Suppressor macrophage treated with lipopolysaccharide for 1 hour (primary cell): ENCODE measurements around the gene RAB22A.
A peak's percentile ranks its signal among the peaks of the same experiment; 100 is the strongest.

Experiments used
- DNase-seq, 3 donors: peaks; one replicate each; pipeline ENCODE4 v3.0.0-alpha.2; 2020 to 2022

Gene RAB22A

GRCh38 chr20:58305061-58305460 lies 4.5 kb upstream of the RAB22A start:
- no peak for DNase-seq

GRCh38 chr20:58306421-58307261 lies 2.9 kb upstream of the RAB22A start:
- DNase-seq: peak; percentile 91 to 97 (median 96)

GRCh38 chr20:58307270-58307669 lies 2.2 kb upstream of the RAB22A start:
- DNase-seq: no peak

- no peak for DNase-seq
These were observed 1.2 kb upstream of the RAB22A start for GRCh38 chr20:58308290-58308679.

GRCh38 chr20:58308680-58309527 lies 611 bp upstream of the RAB22A start:
- DNase-seq: peak; percentile 68 to 74 (median 71)

- peak; percentile 21 to 47 (median 26) for DNase-seq
These were observed 822 bp downstream of the RAB22A start for GRCh38 chr20:58310291-58310782.

GRCh38 chr20:58312836-58313235 lies 3.3 kb downstream of the RAB22A start:
- no peak for DNase-seq

- DNase-seq: peak; percentile 32 to 34 (median 32)
These were observed 3.9 kb downstream of the RAB22A start for GRCh38 chr20:58313396-58313795.

GRCh38 chr20:58321205-58321604 lies 11.7 kb downstream of the RAB22A start:
- DNase-seq: no peak

GRCh38 chr20:58322083-58322482 lies 12.6 kb downstream of the RAB22A start:
- DNase-seq: no peak

- DNase-seq: no peak
These were observed 16.4 kb downstream of the RAB22A start for GRCh38 chr20:58325912-58326311.

- no peak for DNase-seq
These were observed 17.7 kb downstream of the RAB22A start for GRCh38 chr20:58327211-58327610.

GRCh38 chr20:58328836-58329235 lies 19.3 kb downstream of the RAB22A start:
- no peak for DNase-seq

- DNase-seq: no peak
These were observed 20.2 kb downstream of the RAB22A start for GRCh38 chr20:58329711-58330110.

GRCh38 chr20:58330249-58330648 lies 20.7 kb downstream of the RAB22A start:
- DNase-seq: no peak

- DNase-seq: no peak
These were observed 21.2 kb downstream of the RAB22A start for GRCh38 chr20:58330687-58331086.

- DNase-seq: no peak
These were observed 22.5 kb downstream of the RAB22A start for GRCh38 chr20:58331961-58332551.

- no peak for DNase-seq
These were observed 30.2 kb downstream of the RAB22A start for GRCh38 chr20:58339741-58340140.

GRCh38 chr20:58340151-58340550 lies 30.6 kb downstream of the RAB22A start:
- DNase-seq: no peak

- peak in 2 of 3 donors; percentile 5 to 21 for DNase-seq
These were observed 31.3 kb downstream of the RAB22A start for GRCh38 chr20:58340853-58341252.

GRCh38 chr20:58342104-58342945 lies 32.8 kb downstream of the RAB22A start:
- no peak for DNase-seq

GRCh38 chr20:58344741-58345140 lies 35.2 kb downstream of the RAB22A start:
- DNase-seq: no peak
